HL-60 (cell line): ENCODE results near the gene ZCCHC12.

Experiments
- CTCF ChIP-seq: IDR thresholded peaks from one replicate; pipeline ENCODE4 v1.5.1; 2011; ENCODE audit warnings: low read length, control low read depth, inconsistent platforms; ENCODE audit not compliant: insufficient read depth
- GABPA ChIP-seq: IDR thresholded peaks from 2 replicates; pipeline ENCODE4 v1.6.1; 2012; ENCODE audit warnings: low read depth

GRCh38 chrX:118864063-118864635 lies 40.5 kb downstream of the ZCCHC12 start:
- TF ChIP-seq GABPA, result no peak
- TF ChIP-seq CTCF, result no peak
